Central memory CD8-positive, alpha-beta T cell (primary cell): ENCODE measurements around the gene OR5C1.
A peak's percentile ranks its signal among the peaks of the same experiment; 100 is the strongest.
"Not testable (repeated sequence)": the region's sequence is repeated elsewhere in the genome, so short reads cannot be mapped to it uniquely, and the experiment has no call there.

Experiments
- ATAC-seq: fragments of 150-1000 bp; cut with Tn5 transposase; replicated peaks from 2 replicates; pipeline ENCODE4 v1.10.0; 2022; ENCODE audit warnings: mild to moderate bottlenecking, moderate FRiP score, moderate number of reproducible peaks; ENCODE audit not compliant: poor library complexity, severe bottlenecking; ENCODE audit errors: extremely low read depth
- DNase-seq, 2 donors: peaks; one replicate each; pipeline ENCODE4 v3.0.0; 2021; ENCODE audit warnings: low spot score in 2 of 2
- H3K27ac Mint-ChIP-seq: one replicate; pipeline ENCODE4 v1.8.0; 2022; ENCODE audit warnings: low read depth, mild to moderate bottlenecking, moderate library complexity, mixed read lengths
- H3K27me3 Mint-ChIP-seq: one replicate; pipeline ENCODE4 v1.8.0; 2022; ENCODE audit warnings: mixed read lengths
- H3K36me3 Mint-ChIP-seq: one replicate; pipeline ENCODE4 v1.8.0; 2022; ENCODE audit warnings: mild to moderate bottlenecking, moderate library complexity, mixed read lengths; ENCODE audit not compliant: insufficient read depth
- H3K4me1 Mint-ChIP-seq: one replicate; pipeline ENCODE4 v1.8.0; 2022; ENCODE audit warnings: mixed read lengths
- H3K4me3 Mint-ChIP-seq: one replicate; pipeline ENCODE4 v1.8.0; 2022; ENCODE audit warnings: mild to moderate bottlenecking, moderate library complexity, mixed read lengths
- H3K9me3 Mint-ChIP-seq: one replicate; pipeline ENCODE4 v1.8.0; 2022; ENCODE audit warnings: mixed read lengths

OR5C1 gene

GRCh38 chr9:122816163-122816867 lies 27.6 kb downstream of the OR5C1 start:
- H3K27ac Mint-ChIP-seq = peak overlapping the region; percentile 81
- H3K9me3 Mint-ChIP-seq = no peaks in the 10 kb centered on the region
- H3K27me3 Mint-ChIP-seq = no peaks in the 10 kb centered on the region
- peak overlapping the region; percentile 69 for H3K4me3 Mint-ChIP-seq
- H3K36me3 Mint-ChIP-seq = peaks cover 20% of the 10 kb centered on the region
- ATAC-seq (peak; percentile 87), DNase-seq (peak in 1 of 2 donors; percentile 17)
- H3K4me1 Mint-ChIP-seq = peaks cover 27% of the 10 kb centered on the region

DNA sequence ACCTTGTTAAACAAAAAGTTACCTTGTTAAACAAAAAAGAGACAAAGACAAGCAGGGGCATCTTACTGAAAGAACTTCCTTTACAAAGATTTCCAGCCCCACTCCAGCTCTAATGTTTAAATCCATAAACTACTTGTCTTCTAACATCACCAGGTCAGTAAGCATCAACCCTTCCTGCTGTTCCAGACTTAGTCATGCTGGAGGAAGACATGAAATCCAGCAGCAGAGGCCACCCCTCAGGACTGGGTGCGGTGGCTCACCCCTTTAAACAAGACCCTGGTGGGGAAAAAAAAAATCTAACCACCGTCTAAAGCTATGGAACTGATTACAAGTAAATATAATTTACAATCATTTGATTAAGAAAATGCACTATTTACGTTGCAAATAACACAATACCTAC lies 30.6 kb downstream of the OR5C1 start:
- Mint-ChIP-seq H3K4me1 (peaks cover 39% of the 10 kb centered on the region), H3K27me3 (no peaks in the 10 kb centered on the region), H3K27ac (no peak overlapping the region), H3K9me3 (no peaks in the 10 kb centered on the region), H3K36me3 (peaks cover 33% of the 10 kb centered on the region), H3K4me3 (no peak overlapping the region)
- DNase-seq = no peak
- no peak for ATAC-seq

- H3K9me3 Mint-ChIP-seq = no peaks in the 10 kb centered on the region
- H3K36me3 Mint-ChIP-seq = peaks cover 33% of the 10 kb centered on the region
- H3K4me1 Mint-ChIP-seq = peaks cover 43% of the 10 kb centered on the region
- ATAC-seq = no peak
- DNase-seq = no peak
- H3K27ac Mint-ChIP-seq = no peak overlapping the region
- H3K27me3 Mint-ChIP-seq = no peaks in the 10 kb centered on the region
- no peak overlapping the region for H3K4me3 Mint-ChIP-seq
Measured at GRCh38 chr9:122819791-122820489, 31.2 kb downstream of the OR5C1 start.

GRCh38 chr9:122820490-122820845 lies 31.7 kb downstream of the OR5C1 start:
- Mint-ChIP-seq H3K36me3 (peaks cover 35% of the 10 kb centered on the region), H3K27ac (no peak overlapping the region), H3K27me3 (no peaks in the 10 kb centered on the region), H3K9me3 (no peaks in the 10 kb centered on the region), H3K4me3 (no peak overlapping the region), H3K4me1 (peaks cover 40% of the 10 kb centered on the region)
- ATAC-seq (no peak), DNase-seq (no peak)

DNA sequence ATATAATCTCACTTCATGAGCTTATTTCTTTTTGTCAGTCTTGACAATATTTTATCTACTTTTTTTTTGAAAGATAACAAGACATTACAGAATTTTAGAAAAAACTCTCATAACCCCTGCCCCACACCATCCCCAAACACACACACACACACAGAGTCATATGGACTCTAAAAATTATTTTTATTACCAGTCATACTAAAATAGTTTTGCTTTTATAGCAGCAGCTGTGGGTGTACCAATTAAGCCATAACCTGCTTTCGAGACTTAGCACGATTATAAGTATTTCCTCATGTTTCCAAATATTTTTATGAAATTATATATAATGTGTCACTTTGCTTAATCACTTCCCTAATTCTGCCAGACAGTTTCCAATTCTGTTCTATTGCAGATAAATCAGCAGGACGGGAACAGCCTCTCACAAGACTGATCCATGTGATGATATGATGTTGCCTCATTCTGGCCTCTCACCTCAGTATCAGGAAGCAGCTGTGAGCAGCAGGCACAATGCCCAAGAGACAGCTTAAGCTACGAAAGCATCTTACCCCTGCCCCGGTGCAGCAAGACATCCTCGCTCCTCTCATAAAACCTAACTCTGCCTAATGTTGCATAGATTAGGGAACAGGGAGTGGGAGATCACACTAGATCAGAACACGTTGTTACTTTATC lies 32.7 kb downstream of the OR5C1 start:
- Mint-ChIP-seq H3K27me3 (no peaks in the 10 kb centered on the region), H3K36me3 (peaks cover 38% of the 10 kb centered on the region), H3K27ac (no peak overlapping the region), H3K4me3 (no peak overlapping the region), H3K9me3 (no peaks in the 10 kb centered on the region), H3K4me1 (peaks cover 39% of the 10 kb centered on the region)
- no peak for ATAC-seq
- DNase-seq = no peak

DNA sequence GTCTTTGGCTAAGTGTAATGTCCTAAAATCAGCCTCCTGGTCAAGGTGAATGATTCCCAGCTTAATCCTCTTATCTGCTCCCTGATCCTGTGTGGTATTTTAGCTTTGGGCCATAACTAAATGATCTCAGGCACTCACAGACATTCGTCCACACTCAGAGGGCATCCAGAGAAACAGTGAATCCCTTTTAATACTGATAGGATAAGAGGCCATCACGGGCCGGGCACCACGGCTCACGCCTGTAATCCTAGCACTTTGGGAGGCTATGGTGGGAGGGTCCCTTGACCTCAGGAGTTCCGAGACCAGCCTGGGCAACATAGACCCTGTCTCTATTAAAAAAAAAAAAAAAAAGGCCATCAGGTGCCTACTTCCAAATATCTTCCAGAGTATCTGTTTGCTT lies 33.3 kb downstream of the OR5C1 start:
- H3K27me3 Mint-ChIP-seq = no peaks in the 10 kb centered on the region
- ATAC-seq (no peak), DNase-seq (no peak)
- H3K4me3 Mint-ChIP-seq = no peak overlapping the region
- no peak overlapping the region for H3K27ac Mint-ChIP-seq
- H3K36me3 Mint-ChIP-seq = peaks cover 37% of the 10 kb centered on the region
- no peaks in the 10 kb centered on the region for H3K9me3 Mint-ChIP-seq
- peaks cover 44% of the 10 kb centered on the region for H3K4me1 Mint-ChIP-seq

DNA sequence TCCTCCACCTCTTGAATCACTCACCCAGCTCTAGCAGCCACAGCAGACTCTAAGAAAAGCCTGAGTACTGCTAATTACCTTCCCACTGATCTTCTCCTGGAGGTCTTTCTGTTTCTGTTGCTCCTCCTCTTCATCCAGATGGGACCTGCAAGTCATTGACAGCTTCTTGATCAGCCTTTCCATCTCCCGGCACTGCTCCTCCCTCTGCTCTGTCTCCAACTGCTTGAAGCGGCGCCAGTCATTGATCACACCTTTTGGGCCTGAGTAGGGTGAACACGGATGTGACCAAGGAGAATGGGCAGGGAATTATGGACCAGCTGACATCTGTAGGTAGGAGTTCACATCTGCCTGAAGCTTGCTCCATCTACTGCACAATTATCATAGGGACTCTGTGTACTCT lies 34.2 kb downstream of the OR5C1 start:
- Mint-ChIP-seq H3K27me3 (no peaks in the 10 kb centered on the region), H3K4me1 (peaks cover 48% of the 10 kb centered on the region), H3K36me3 (peaks cover 36% of the 10 kb centered on the region)

GRCh38 chr9:122827761-122828093 lies 39.0 kb downstream of the OR5C1 start:
- peak overlapping the region; percentile 92 for H3K27ac Mint-ChIP-seq
- H3K36me3 Mint-ChIP-seq = peaks cover 22% of the 10 kb centered on the region
- DNase-seq = no peak
- ATAC-seq = peak; percentile 13
- peak overlapping the region; percentile 99 for H3K4me3 Mint-ChIP-seq
- no peaks in the 10 kb centered on the region for H3K9me3 Mint-ChIP-seq
- H3K27me3 Mint-ChIP-seq = no peaks in the 10 kb centered on the region
- H3K4me1 Mint-ChIP-seq = peaks cover 32% of the 10 kb centered on the region

More for the DNA sequence above, 34.2 kb downstream of the OR5C1 start:
- no peak for ATAC-seq
- peak overlapping the region; percentile 69 for H3K27ac Mint-ChIP-seq
- H3K9me3 Mint-ChIP-seq = no peaks in the 10 kb centered on the region
- no peak for DNase-seq
- no peak overlapping the region for H3K4me3 Mint-ChIP-seq

DNA sequence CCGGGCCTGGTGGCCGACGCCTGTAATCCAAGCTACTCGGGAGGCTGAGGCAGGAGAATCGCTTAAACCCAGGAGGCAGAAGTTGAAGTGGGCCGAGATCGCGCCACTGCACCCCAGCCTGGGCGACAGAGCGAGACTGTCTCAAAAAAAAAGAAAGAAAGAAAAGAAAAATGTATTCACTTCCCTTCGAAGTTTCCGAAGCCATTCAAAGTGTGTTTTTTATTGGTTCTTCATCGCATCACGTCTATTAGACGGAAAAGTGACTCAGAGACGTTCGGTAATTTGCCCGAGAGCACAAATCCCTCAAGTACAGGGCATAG lies 40.2 kb downstream of the OR5C1 start:
- Mint-ChIP-seq H3K36me3 (peaks cover 16% of the 10 kb centered on the region), H3K4me3 (peak overlapping the region; percentile 99), H3K27ac (peak overlapping the region; percentile 92), H3K4me1 (peaks cover 28% of the 10 kb centered on the region)
- not testable (repeated sequence) for H3K27me3 Mint-ChIP-seq, DNase-seq, ATAC-seq, H3K9me3 Mint-ChIP-seq

- H3K27me3 Mint-ChIP-seq = no peaks in the 10 kb centered on the region
- ATAC-seq = no peak
Measured at GRCh38 chr9:122832194-122832593, 43.5 kb downstream of the OR5C1 start.

GRCh38 chr9:122835313-122835731 lies 46.6 kb downstream of the OR5C1 start:
- peak overlapping the region; percentile 54 for H3K4me3 Mint-ChIP-seq
- H3K27ac Mint-ChIP-seq = peak overlapping the region; percentile 60
- no peaks in the 10 kb centered on the region for H3K27me3 Mint-ChIP-seq
- ATAC-seq (peak; percentile 60), DNase-seq (no peak)
- peaks cover 18% of the 10 kb centered on the region for H3K4me1 Mint-ChIP-seq
- no peaks in the 10 kb centered on the region for H3K9me3 Mint-ChIP-seq
- peaks cover 1% of the 10 kb centered on the region for H3K36me3 Mint-ChIP-seq

More at GRCh38 chr9:122832194-122832593, 43.5 kb downstream of the OR5C1 start:
- Mint-ChIP-seq H3K27ac (peak overlapping the region; percentile 38), H3K9me3 (no peaks in the 10 kb centered on the region), H3K4me1 (peaks cover 21% of the 10 kb centered on the region), H3K4me3 (no peak overlapping the region), H3K36me3 (peaks cover 11% of the 10 kb centered on the region)
- DNase-seq = no peak

- Mint-ChIP-seq H3K27ac (no peak overlapping the region), H3K27me3 (no peaks in the 10 kb centered on the region), H3K36me3 (peaks cover 1% of the 10 kb centered on the region), H3K9me3 (no peaks in the 10 kb centered on the region), H3K4me3 (no peak overlapping the region), H3K4me1 (peaks cover 14% of the 10 kb centered on the region)
- DNase-seq (no peak), ATAC-seq (no peak)
Measured at GRCh38 chr9:122837266-122837850, 48.6 kb downstream of the OR5C1 start.
